ENCODE measurements around the gene DDX5. TPM values are rescaled to one million over a fixed set of nuclear protein-coding genes. Genes with fewer than 3 reads are reported as not detected.

Gene DDX5
- total and polyA plus RNA-seq, 2 donors (not counting 1 experiment from before 2014, with no cell fraction given), result 439 to 598 TPM

- Histone ChIP-seq H3K4me1 (ENCODE audit: control insufficient read depth, extremely low read depth, insufficient read depth, low read length) (no peaks in the 10 kb centered on the region), H3K79me2 (ENCODE audit: control insufficient read depth, insufficient read depth, low read length) (peaks cover 22% of the 10 kb centered on the region), H3K36me3 (ENCODE audit: control insufficient read depth, insufficient read depth, low read length) (peaks cover 22% of the 10 kb centered on the region), H4K20me1 (ENCODE audit: control insufficient read depth, extremely low read depth, insufficient read depth, low read length) (no peaks in the 10 kb centered on the region), H3K9ac (ENCODE audit: insufficient read depth, low read length) (no peak overlapping the region), H3K27ac (ENCODE audit: insufficient read depth, low read length) (no peak overlapping the region), H3K4me3 (replicated peaks in 1 of 4; ENCODE audit: control extremely low read depth in 1 of 4, insufficient read depth in 1 of 4, low read depth in 3 of 4, low read length in 4 of 4) (no peak overlapping the region), H3K9me3 (ENCODE audit: control insufficient read depth, insufficient read depth, low read depth, low read length) (no peaks in the 10 kb centered on the region), H2AFZ (ENCODE audit: low read length) (no peak overlapping the region), H3K4me2 (ENCODE audit: extremely low read depth, insufficient read depth, low read length) (no peak overlapping the region), H3K27me3 (ENCODE audit: control insufficient read depth, insufficient read depth, low read length) (no peaks in the 10 kb centered on the region)
- TF ChIP-seq EZH2 (IDR thresholded peaks at IDR 0.05; ENCODE audit: low read length, missing control alignments), result no peak
- TF ChIP-seq CTCF (conservative IDR thresholded peaks at IDR 0.05 in 1 of 2, IDR thresholded peaks at IDR 0.05 in 1 of 2; ENCODE audit: low read depth in 1 of 2, low read length in 2 of 2), result no peak
- DNase-seq (ENCODE audit: low read depth in 2 of 2), result no peak
Measured at GRCh38 chr17:64551461-64551860, 45.4 kb upstream of the DDX5 start.

GRCh38 chr17:64547319-64547718 lies 41.2 kb upstream of the DDX5 start:
- Histone ChIP-seq H3K9ac (ENCODE audit: insufficient read depth, low read length) (no peak overlapping the region), H3K4me3 (replicated peaks in 1 of 4; ENCODE audit: control extremely low read depth in 1 of 4, insufficient read depth in 1 of 4, low read depth in 3 of 4, low read length in 4 of 4) (no peak overlapping the region), H3K4me1 (ENCODE audit: control insufficient read depth, extremely low read depth, insufficient read depth, low read length) (no peaks in the 10 kb centered on the region), H3K36me3 (ENCODE audit: control insufficient read depth, insufficient read depth, low read length) (peaks cover 16% of the 10 kb centered on the region), H3K27me3 (ENCODE audit: control insufficient read depth, insufficient read depth, low read length) (no peaks in the 10 kb centered on the region), H2AFZ (ENCODE audit: low read length) (no peak overlapping the region), H3K27ac (ENCODE audit: insufficient read depth, low read length) (no peak overlapping the region), H3K79me2 (ENCODE audit: control insufficient read depth, insufficient read depth, low read length) (peaks cover 9% of the 10 kb centered on the region), H4K20me1 (ENCODE audit: control insufficient read depth, extremely low read depth, insufficient read depth, low read length) (no peaks in the 10 kb centered on the region), H3K4me2 (ENCODE audit: extremely low read depth, insufficient read depth, low read length) (no peak overlapping the region), H3K9me3 (ENCODE audit: control insufficient read depth, insufficient read depth, low read depth, low read length) (no peaks in the 10 kb centered on the region)
- no peak for DNase-seq (ENCODE audit: low read depth in 2 of 2)
- TF ChIP-seq EZH2 (IDR thresholded peaks at IDR 0.05; ENCODE audit: low read length, missing control alignments) (no peak), CTCF (conservative IDR thresholded peaks at IDR 0.05 in 1 of 2, IDR thresholded peaks at IDR 0.05 in 1 of 2; ENCODE audit: low read depth in 1 of 2, low read length in 2 of 2) (no peak)

- Histone ChIP-seq H3K4me2 (ENCODE audit: extremely low read depth, insufficient read depth, low read length) (no peak overlapping the region), H3K4me1 (ENCODE audit: control insufficient read depth, extremely low read depth, insufficient read depth, low read length) (no peaks in the 10 kb centered on the region), H3K27ac (ENCODE audit: insufficient read depth, low read length) (peak overlapping the region; percentile 7), H3K79me2 (ENCODE audit: control insufficient read depth, insufficient read depth, low read length) (peaks cover 11% of the 10 kb centered on the region), H3K9me3 (ENCODE audit: control insufficient read depth, insufficient read depth, low read depth, low read length) (no peaks in the 10 kb centered on the region), H3K9ac (ENCODE audit: insufficient read depth, low read length) (no peak overlapping the region), H4K20me1 (ENCODE audit: control insufficient read depth, extremely low read depth, insufficient read depth, low read length) (no peaks in the 10 kb centered on the region), H3K36me3 (ENCODE audit: control insufficient read depth, insufficient read depth, low read length) (peaks cover 18% of the 10 kb centered on the region), H3K4me3 (replicated peaks in 1 of 4; ENCODE audit: control extremely low read depth in 1 of 4, insufficient read depth in 1 of 4, low read depth in 3 of 4, low read length in 4 of 4) (no peak overlapping the region), H2AFZ (ENCODE audit: low read length) (no peak overlapping the region), H3K27me3 (ENCODE audit: control insufficient read depth, insufficient read depth, low read length) (no peaks in the 10 kb centered on the region)
- no peak for DNase-seq (ENCODE audit: low read depth in 2 of 2)
- TF ChIP-seq CTCF (conservative IDR thresholded peaks at IDR 0.05 in 1 of 2, IDR thresholded peaks at IDR 0.05 in 1 of 2; ENCODE audit: low read depth in 1 of 2, low read length in 2 of 2) (no peak), EZH2 (IDR thresholded peaks at IDR 0.05; ENCODE audit: low read length, missing control alignments) (no peak)
Measured at GRCh38 chr17:64546716-64547115, 40.6 kb upstream of the DDX5 start.
